Stimulated activated CD8-positive, alpha-beta memory T cell treated with anti-CD3 and anti-CD28 coated beads, Interleukin-7, amount 100 ng/mL, for 24 hours (primary cell): ENCODE results near the gene ITPR1.

Experiments used
- DNase-seq: peaks from one replicate; pipeline ENCODE4 v3.0.0-alpha.2; 2020; ENCODE audit warnings: low read depth

ITPR1 gene

DNA sequence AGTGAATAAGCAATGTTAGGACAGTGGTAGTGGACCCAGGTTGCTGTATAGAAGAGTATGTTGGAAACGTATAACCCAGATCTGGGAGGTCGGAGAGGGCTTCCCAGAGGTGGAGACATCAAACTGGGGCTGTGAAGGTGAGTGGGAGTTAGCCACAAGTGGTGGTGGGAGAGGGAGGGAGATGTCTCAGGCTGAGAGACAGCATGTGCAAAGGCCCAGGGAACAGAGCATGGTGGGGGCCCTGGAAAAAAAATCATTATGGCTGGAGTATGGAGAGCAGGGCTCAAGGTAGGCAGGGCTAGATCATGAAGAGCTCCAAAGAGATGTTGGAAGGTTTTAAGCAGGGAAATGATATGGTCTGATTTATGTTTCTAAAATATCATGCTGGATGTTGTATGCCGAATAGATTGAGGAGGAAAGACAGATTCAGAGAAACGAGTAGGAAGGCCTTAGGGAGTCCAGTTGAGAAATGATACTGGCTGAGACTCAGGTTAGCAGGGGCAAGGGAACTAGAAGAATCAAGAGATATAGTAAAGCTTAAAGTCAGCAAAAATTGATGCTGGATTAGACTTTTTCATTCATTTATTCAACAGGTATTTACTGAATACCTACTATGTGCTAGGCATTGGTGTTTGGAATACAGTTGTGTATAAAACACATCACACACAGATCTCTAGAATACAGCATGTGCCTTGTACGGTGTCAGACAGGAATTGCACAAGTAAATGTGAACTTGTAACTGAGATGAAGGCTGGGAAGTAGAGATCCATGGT lies 17.0 kb downstream of the ITPR1 start:
- no peak for DNase-seq

DNA sequence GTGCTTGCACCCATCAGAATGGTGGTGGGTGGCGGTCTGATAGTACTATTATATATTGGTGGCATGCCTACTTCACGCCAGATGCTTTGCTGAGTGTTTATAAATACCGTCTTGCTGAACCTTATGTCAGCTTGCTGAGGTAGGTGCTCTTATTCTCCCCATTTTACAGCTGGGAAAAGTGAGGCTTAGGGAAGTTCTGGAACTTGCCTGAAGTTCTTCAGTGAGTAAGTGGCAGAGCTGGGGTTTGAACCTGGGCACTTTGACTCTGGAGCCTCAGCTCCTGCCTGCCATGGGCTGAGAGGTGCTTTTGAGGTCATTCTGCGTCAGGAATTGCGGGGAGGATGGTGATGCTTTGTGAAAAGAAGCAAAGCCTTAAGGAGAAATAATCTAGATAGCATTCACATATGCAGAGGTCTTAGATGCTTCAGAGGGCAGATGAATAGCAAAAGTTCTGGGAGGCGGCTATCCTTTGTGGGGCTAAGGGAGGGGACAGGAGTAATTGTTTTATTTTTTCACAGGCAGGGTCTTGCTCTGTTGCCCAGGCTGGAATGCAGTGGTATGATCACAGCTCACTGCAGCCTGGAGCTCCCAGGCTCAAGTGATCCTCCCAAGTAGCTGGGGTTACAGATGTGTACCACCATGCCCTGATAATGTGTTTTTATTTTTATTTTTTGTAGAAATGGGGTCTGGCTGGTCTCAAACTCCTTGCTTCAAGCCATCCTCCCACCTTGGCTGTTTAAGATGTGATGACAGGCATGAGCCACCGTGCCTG lies 18.5 kb downstream of the ITPR1 start:
- DNase-seq = no peak

DNA sequence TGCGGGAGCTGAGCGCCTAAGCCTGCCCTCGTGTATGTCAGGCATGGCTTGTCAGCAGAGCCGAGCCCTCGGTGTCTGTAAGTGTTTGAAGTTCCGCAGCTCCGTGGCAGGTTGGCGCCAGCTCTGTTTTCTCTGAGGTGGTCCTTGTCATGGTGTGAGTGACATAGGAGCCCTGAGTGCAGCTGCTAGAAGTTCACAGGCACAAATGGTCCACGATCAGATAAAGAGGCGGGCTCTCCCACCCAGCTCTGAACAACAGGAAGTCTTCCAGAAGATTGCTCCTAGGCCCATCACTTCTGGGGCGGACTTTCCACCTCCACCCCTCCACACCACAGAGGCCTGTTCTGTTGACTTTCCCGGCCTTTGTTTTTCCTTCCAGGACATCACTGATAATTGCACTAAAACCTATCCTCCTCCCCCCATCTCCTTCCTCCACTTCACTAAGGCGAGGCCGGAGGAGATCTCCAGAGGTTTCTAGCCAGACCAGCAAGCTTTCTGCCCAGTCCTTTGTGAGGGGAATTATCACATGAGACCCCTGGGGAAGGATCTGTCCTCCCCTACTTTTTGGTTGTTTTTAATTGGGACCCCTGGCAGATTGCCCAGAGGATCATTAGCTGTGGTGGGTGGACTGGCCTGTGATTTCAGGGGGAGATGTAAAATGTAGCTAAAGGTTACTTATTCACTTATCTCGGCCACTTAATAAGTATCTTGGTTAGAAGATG lies 19.9 kb downstream of the ITPR1 start:
- no peak for DNase-seq

DNA sequence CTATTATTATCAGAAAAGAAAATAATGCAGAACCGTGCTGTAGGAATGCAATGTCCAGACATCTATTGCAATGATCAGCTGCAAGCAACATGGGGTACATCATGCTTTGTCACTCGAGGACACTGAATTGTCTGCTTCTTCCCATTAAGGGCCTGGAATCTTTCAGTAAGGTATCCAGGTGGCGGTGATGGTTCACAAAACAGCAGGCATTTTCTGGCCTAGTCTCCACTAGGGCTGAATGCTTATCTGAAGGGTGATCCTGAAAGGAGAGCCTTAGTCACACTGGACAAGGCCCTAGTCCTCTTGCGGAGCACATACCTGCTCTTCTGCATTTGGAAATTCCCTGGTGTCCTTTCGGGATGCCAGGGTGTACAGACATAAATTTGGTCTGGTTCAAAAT lies 21.2 kb downstream of the ITPR1 start:
- no peak for DNase-seq

DNA sequence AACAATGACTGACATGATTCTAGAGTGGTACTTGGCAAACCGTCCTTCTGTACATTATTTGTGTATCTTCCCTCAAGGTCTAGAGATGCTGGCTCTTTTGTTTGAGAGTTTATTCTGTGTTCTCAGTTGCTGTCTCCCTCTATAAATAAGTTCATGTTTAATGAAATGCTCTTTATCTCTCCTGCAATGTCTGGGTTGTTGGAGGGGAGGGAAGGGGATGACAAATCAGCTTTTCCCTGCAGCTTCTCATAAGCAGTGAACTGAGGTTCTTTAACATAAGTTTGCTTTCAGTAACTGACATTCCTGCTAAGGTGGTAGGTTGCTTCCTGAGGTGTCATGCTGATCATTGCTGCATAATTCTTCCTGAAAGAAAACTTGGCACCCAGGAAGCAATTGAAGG lies 21.8 kb downstream of the ITPR1 start:
- no peak for DNase-seq

DNA sequence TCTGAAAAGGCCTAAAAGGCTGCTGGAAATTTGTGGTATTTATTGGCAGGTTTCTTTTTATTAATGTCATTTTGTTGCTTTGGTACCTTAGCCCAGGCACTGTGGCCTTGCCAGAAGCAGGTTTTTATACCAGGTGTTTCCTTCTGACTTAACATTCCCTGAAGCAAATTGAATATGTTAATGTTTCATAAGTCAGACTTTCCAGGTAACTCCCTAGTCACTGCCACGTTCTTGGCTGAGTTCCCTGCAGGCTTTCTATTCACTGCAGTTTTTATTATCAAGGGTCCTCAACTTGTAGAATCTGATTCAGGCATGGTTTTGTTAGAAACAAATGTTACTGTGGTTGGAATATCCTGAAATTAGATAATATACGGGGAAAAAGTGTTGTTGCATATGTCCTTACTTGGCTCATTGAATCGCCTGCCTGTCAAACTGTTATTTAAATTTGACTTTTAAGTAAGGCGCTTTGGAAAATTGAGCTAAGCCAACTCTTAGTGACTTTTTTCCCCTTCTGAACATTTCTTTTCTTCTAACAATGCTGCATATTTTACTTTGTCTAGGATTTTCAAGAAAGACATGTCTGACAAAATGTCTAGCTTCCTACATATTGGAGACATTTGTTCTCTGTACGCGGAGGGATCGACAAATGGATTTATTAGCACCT lies 22.9 kb downstream of the ITPR1 start:
- no peak for DNase-seq

DNA sequence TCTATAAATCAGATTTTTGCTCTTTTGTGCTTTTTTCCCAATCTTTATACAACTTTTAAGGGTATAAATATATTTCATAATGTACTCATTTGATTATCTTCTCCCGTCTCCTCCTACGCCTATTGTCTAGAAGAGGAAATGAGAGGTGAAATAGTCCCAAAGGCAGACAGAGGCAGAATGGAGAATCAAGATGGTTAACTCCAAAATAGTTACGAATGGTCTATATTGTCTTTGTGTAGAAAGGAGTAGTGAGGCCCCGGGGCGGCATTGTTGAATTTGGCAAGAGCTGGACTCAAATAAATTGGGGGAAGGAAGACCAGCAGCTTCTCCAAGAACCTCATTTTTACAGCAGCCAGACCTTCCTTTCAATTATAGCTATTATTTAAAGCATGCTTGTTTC lies 23.9 kb downstream of the ITPR1 start:
- DNase-seq = no peak

DNA sequence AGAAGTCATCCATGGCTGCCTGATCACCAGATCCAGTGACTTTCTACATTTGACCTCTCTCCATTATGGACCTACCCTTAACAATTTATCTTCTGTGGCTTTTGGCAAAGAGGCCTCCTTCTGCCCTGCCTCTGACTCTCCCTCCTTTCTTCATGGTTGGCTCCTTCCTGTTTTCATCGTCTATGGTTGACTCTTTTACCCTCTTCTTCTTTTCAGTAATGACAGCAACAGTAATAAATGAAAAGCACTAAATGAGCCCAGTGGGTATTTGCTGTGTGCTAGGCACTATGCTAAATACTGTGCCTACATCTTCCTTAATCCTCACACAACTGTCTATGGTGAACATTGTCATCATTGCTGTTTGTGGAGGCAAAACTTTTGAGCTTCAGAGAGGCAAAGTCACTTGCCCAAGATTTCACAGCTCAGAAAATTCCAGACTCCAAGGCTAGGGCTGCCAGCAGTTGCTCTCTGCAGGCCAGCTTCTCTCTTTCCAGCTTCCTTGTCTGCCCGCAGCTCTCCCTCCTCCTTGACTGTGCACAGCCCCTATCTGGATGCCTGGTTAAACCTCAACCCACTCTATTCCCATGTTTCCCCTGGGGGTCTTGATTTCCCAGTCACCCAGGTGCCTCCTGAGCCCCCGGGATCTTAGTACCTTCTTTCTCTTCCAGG lies 24.6 kb downstream of the ITPR1 start:
- no peak for DNase-seq

DNA sequence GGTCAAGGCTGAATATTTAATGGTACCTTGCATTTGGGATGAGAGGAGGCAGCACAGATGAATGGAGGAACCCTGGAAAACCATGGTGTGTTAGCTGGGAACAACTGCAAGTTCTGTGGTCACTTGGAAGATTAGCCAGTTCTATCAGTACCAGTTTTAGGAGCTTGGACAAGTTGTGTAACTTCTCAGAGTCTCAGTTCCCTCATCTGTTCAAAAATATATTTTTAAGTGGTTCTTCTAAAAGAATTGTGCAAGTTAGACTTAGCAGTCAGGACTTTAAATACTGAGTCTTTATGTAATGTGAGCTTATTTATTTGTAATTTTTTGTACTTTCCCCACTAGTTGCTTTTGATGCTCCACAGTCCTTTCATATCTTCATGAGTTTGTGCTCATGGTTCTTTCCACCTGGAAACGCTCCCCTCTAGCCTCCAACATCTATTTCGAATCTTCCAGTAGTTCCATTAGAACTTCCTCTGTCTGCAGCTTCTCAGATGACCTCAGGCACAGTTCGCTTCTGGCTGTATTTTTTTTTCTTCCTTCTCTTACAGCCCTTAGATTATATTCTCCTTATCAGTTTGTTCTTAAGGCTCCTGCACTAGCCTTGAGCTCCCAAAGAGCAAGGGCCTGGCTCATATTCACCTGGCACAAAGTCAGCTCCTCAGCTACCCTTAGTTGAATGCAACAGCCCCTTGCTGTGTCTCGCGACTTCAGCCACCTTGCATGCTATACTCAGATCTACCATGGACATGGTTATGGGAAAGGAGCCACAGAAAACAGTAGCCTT lies 27.1 kb downstream of the ITPR1 start:
- DNase-seq = no peak

DNA sequence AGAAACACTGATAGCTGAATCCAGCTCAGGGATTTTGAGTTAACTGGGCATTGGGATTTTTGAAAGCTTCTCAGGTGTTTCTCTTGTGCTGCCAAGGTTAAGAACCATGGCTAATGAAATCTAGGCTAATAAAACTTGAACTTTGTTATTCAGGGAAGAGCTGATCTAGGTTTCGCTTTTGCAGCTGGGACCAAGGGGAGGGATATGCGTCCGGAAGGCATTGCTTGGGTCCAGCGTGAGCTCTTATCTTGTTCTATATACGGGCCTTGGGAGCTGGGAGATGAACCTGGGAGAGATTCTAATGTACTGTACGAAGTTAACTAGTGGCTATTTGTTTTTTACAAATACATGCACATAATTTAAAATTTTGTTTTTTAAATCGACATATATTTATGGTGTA lies 29.8 kb downstream of the ITPR1 start:
- no peak for DNase-seq

DNA sequence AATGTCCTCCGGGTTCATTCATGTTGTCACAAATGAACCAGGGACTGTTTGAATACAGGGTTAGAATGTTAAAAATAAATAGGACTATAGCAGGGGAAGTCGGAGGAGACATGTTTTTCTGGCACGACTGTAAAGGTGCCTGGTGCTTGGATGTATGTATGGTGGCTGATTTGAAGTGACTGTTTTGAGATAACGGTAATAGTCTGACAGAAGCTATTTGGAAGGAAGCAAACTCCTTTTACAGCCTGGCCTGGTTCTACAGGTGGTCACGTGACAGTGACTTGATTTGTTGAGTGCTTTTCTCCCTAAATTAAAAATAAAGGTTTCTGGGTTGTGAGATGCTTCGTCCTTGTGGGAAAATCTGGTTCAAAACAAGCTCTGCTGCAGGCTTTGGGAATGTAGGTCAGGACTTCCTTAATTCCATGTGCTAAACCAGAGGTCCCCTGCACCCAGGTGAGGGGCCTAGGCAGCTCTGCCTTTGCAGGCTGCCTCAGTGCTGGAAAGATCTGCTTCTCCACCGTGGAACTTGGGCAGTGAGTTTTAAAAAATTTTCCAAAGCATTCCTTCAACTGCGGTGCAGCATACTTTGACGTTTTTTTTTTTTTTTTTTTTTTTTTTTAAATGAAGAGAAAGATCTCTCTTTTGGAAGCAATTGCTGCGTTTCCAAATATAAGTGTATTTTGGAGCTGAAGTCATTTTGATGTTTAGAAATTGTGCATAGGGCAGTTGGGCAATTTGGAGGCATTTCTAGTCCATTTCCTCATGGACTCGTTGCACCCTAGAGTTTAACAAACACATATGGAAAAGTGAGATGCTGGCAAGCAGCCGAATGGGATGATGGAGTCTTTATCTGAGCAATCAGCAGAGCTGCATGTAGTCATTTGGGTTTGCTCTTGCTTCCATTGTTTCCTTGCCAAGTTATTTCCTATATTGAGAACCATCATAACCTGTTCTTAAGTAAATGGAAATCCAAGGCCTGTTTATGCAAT lies 30.9 kb downstream of the ITPR1 start:
- no peak for DNase-seq

DNA sequence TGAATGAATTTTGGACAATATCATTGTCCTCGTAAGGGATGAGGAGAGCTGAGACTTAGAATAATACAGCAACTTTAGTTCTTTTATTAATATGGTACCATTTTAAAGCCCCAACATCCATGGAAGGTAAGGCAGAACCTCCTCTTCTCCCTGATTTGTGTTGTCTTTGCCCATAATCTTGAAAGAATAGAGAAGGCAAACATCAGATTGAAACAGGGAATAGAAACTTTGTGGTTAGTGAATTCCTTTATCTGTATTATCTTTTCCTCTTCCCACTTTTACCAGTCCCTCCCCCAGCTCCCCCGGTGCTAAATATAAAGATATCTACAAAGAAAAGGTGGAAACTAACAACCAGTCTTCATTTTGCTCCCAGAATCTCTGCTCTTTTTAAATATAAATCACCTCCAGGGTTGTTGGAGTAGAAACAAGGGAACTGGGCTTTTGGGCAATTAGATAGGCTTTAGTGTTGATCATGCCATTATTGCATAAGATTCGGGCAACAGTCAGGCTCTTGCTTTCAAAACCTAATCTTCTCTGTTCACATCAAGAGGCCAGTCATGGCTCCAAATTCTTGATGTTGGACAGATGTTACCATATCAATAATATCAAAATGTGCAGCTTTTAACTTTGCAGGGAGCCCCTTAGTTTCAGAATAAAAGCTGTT lies 32.5 kb downstream of the ITPR1 start:
- DNase-seq = no peak

DNA sequence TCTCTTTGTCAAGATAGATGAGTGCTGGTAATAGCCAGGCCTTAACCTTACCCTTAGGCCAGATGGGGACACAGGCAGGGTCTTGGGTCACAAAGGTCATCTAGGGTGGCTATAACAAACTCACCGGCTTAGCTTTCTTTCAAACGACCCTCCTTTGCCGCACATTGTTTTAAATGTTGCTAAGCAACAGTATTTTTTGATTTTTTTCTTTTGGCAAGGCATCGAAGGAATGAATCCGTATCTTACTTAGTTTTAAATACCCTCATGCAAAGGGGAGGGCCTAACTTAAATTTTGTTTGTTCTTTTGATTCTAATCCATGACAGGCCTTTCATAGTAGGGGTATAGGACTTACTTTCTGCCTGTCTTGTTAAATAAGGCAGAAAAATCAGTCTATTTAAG lies 35.2 kb downstream of the ITPR1 start:
- DNase-seq = no peak

DNA sequence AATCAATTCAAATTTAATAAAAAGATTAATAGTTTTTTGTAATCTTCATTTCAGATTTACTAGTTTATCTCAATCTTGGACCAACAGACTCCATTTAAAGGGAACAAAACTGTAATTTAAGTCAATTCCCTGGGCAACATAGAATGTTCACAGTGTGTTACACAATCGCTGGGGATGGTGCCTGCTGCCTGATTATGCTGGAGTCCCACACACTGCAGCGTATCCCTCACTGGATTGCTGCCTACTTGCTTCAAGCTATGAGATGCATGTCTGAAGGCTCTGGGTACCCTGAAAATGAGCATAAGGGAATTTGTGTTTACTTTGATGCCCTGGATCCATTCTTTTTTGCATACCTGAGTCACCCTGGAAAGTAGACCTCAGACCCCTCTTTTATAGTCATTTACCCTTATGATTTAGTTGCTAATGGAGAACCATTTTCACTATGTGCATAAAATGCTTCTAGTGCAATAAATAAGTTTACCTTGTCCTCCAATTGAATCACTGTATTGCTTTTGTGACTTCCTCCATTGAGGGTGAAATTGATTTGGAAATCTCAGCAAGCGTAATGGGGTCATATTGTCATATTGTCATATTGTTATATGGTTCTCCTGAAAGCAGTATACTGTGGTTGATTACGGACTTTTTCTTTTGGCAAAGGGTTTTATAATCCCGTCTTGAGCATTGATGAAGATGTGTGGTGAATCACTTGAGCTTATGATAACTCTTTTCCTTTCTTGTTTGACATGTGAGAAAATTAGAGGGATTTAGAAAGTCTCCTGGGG lies 35.9 kb downstream of the ITPR1 start:
- DNase-seq = no peak

DNA sequence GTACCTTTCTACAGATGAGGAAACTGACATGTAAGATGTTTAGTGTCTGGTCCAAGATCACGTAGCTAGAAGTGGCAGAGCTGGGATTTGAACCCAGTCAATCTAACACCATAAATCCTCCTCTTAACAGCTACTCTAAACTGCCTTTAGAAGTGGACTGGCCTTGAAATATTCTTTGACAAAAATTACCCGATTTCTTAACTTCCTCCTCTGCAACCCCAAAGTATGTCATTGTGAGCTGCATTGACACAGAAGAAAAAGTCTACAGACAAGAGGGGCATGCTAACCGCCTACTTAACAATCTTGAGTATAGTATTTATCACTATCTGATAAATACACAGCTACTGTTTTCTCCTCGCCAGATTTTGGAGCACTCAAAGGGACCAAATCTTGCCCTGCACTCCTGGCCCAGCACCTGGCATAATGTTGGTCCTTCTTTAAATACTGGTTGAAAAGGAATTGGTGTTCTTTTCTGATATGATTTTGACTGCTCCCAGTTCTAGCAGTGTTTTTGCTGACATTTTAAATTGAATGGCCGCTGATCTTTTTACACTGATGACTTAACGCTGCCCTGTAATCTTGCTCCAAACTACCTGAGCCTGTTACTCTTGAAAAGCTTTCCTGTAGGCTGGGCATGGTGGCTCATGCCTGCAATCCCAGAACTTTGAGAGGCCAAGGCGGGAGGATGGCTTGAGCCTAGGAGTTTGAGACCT lies 36.9 kb downstream of the ITPR1 start:
- no peak for DNase-seq

DNA sequence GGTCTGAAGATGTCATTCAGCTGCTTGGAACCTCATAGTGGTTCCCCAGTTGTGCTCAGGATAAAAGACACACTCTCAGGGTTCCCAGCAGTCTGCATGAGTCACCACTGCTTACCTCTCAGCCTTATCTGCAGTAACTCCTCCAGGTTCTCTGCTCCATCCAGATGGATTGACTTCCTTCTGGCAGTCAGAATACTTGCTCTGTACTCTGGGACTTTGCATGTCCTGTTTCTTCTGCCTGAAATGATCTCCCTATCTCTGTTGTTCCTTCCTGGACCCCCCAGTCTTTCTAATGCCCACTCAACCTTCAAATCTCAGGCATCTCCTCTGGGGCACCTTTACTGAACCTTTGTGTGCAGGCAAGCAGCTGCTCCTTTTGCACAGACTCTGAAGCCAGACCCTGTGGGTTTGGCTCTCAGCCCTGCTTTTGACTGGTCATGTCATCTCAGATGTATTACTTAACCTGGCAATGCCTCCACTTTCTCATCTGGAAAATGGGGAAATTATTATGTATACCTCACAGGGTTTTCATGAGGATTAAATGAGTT lies 38.4 kb downstream of the ITPR1 start:
- DNase-seq = no peak

DNA sequence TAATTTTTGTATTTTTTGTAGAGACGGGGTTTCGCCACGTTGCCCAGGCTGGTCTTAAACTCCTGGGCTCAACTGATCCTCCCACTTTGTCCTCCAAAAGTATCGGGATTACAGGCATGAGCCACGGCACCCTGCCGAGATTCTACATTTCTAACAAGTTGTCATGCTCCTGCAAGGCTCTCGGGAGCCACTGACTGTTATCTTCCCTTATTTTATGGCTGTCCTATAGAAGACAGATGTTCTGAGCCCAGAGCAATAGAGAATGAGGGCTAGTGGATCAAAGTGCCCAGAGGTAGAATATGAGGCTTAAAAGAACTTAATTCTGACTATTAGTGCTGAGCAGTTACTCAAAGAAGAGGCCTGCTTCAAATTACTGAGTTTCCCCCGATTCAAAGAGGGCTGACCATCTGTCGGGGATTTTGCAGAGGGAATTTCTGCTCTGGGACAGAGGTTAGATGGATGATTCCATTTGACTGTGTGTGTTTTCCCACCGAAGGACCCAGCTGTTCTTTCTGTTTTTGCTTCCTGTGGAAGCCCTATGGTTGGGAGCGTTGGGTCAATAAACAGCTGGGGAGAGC lies 39.5 kb downstream of the ITPR1 start:
- DNase-seq = no peak
